ENCODE data around the gene LHFPL4.
"Not testable (repeated sequence)": the region's sequence is repeated elsewhere in the genome, so short reads cannot be mapped to it uniquely, and the experiment has no call there.

Gene LHFPL4

DNA sequence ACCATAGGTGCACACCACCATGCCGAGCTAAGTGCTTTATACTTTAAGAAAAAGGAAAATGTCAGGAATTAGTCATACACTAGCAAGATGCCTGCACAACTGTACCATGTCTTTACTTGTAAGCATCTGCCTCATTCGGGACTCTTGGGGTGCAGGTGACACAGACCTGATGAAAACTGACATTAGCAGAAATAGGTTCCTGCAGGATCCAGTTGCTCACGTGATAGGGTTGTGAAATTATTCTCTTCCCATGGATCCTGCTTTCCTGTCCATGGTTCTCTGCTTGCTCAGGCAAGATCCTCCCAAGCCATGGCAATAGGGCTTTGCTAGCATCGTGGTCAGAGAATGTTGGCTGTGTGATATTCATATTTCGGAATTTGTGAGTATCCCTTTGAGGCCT, 10.2 kb upstream of the LHFPL4 start:
- no peak for DNase-seq (ENCODE audit: low read depth)
- H3K4me3 ChIP-seq (ENCODE audit: low read length): no peak overlapping the region
- TF ChIP-seq CTCF (conservative IDR thresholded peaks at IDR 0.05; ENCODE audit: low read depth, low read length): no peak

- H3K4me3 ChIP-seq (ENCODE audit: low read length); DNase-seq (ENCODE audit: low read depth): not testable (repeated sequence)
Measured at GRCh38 chr3:9560056-9560455, 6.4 kb upstream of the LHFPL4 start.

GRCh38 chr3:9553948-9554513, 409 bp upstream of the LHFPL4 start:
- H3K4me3 ChIP-seq (ENCODE audit: low read length): no peak overlapping the region
- TF ChIP-seq CTCF (conservative IDR thresholded peaks at IDR 0.05; ENCODE audit: low read depth, low read length): no peak
- DNase-seq (ENCODE audit: low read depth): no peak

DNA sequence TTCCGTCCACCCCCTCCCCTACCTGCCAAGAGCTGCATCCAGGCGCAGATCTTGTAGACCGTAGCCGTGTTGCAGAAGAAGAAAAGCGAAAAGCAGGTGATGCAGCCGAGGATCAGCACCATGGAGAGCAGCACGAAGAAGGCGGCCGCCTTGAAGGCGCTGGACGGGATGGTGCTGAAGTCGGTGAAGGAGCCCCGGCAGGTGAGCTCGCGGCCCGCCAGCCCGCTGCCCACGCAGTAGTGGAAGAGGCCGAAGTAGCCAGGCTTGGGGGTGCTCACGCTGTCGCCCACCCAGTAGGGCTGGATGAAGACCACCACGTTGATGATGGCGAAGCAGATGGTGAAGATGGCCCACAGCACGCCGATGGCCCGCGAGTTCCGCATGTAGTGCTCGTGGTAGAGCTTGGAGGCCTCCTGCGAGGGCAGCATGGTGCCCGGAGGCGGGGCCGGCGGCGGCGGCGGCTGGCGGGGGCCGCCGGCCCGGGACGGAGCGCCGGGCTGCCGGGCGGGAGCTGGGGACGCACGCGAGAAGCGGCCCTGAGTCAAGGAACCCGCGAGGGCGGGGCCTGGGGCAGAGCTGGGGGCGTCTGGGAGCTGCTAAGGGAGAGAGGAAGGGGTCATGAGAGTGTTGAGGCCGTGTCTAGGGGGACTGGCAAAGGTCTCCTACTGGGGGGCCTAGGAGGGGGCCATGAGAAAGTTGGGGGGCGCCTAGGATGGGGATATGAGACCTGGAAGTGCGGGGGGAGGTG, 1.2 kb downstream of the LHFPL4 start:
- TF ChIP-seq CTCF (conservative IDR thresholded peaks at IDR 0.05; ENCODE audit: low read depth, low read length): no peak
- DNase-seq (ENCODE audit: low read depth): peak; percentile 15
- H3K4me3 ChIP-seq (ENCODE audit: low read length): no peak overlapping the region

DNA sequence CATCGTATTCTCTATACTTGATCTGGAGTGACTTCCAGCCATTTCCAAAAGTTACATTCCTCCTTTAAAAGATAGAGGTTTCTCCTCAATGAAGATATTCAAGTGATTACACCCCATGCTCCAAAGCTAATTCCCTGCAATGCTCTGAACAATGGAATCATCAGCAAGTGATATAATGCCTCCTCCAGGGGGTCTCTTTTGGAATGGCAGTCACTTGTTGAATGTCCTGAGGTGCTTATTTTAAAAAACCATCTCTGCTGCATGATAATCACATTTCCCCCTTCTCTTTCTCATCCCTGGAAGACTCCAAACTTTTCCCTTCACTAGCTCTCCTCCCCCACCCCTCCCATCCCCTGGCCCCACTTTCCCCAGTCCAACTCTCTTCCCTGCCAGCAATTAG, 2.6 kb downstream of the LHFPL4 start:
- TF ChIP-seq CTCF (conservative IDR thresholded peaks at IDR 0.05; ENCODE audit: low read depth, low read length): no peak
- no peak overlapping the region for H3K4me3 ChIP-seq (ENCODE audit: low read length)
- DNase-seq (ENCODE audit: low read depth): no peak

DNA sequence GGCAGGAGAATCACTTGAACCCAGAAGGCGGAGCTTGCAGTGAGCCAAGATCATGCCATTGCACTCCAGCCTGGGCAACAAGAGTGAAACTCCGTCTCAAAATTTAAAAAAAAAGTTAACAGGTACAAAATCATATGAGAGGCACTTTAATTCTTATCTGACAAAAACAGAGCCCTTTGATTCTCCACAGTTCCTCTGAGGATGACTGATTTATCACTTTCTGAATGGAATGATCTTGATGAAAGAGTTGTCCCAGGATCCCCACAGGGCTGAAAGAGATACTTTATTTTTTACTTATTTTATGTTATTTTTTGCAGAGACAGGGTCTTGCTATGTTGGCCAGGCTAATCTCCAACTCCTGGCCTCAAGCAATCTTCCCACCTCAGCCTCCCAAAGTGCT, 4.0 kb downstream of the LHFPL4 start:
- no peak for TF ChIP-seq CTCF (conservative IDR thresholded peaks at IDR 0.05; ENCODE audit: low read depth, low read length)
- no peak overlapping the region for H3K4me3 ChIP-seq (ENCODE audit: low read length)
- no peak for DNase-seq (ENCODE audit: low read depth)

GRCh38 chr3:9548991-9549390, 4.6 kb downstream of the LHFPL4 start:
- DNase-seq (ENCODE audit: low read depth): no peak
- no peak overlapping the region for H3K4me3 ChIP-seq (ENCODE audit: low read length)

More at GRCh38 chr3:9548991-9549390, 4.6 kb downstream of the LHFPL4 start:
- no peak for TF ChIP-seq CTCF (conservative IDR thresholded peaks at IDR 0.05; ENCODE audit: low read depth, low read length)

All from retinal pigment epithelial cell (primary cell).